Hepatocyte (in vitro differentiated cells): ENCODE data around the gene LYZL2. TPM values are rescaled to one million over a fixed set of nuclear protein-coding genes. Genes with fewer than 3 reads are reported as not detected.
"Not testable (repeated sequence)": the region's sequence is repeated elsewhere in the genome, so short reads cannot be mapped to it uniquely, and the experiment has no call there.

Source experiments
- DNase-seq: peaks from one replicate; pipeline ENCODE4 v3.0.0-alpha.2; 2016; ENCODE audit warnings: low spot score
- H2AFZ ChIP-seq: fragments of 200-600 bp; sonication (generic); 2 replicates; pipeline ENCODE4 v1.6.0; 2016; ENCODE audit warnings: antibody characterized with exemption, mild to moderate bottlenecking
- H3K27ac ChIP-seq: fragments of 200-600 bp; sonication (generic); 2 replicates; pipeline ENCODE4 v1.5.1; 2016; ENCODE audit warnings: mild to moderate bottlenecking
- H3K27me3 ChIP-seq: fragments of 200-600 bp; sonication (generic); 2 replicates; pipeline ENCODE4 v1.6.1; 2016
- H3K36me3 ChIP-seq: fragments of 200-600 bp; sonication (generic); replicated peaks from 2 replicates; pipeline ENCODE4 v1.5.1; 2016; ENCODE audit warnings: low read depth; ENCODE audit not compliant: insufficient read depth
- H3K4me1 ChIP-seq: fragments of 200-600 bp; sonication (generic); 2 replicates; pipeline ENCODE4 v1.5.1; 2016; ENCODE audit warnings: mild to moderate bottlenecking, moderate library complexity; ENCODE audit not compliant: insufficient read depth
- H3K4me2 ChIP-seq: fragments of 200-600 bp; sonication (generic); 2 replicates; pipeline ENCODE4 v1.6.0; 2016
- H3K4me3 ChIP-seq: fragments of 200-600 bp; sonication (generic); 2 replicates; pipeline ENCODE4 v1.5.1; 2016; ENCODE audit warnings: mild to moderate bottlenecking
- H3K79me2 ChIP-seq: fragments of 200-600 bp; sonication (generic); 2 replicates; pipeline ENCODE4 v1.6.0; 2017; ENCODE audit warnings: mild to moderate bottlenecking
- H3K9me2 ChIP-seq: fragments of 200-600 bp; sonication (generic); replicated peaks from 2 replicates; pipeline ENCODE4 v1.6.0; 2017; ENCODE audit warnings: mild to moderate bottlenecking; ENCODE audit not compliant: insufficient read depth
- H3K9me3 ChIP-seq: fragments of 200-600 bp; sonication (generic); 2 replicates; pipeline ENCODE4 v1.5.1; 2016; ENCODE audit warnings: low read depth, mild to moderate bottlenecking
- H4K20me1 ChIP-seq: fragments of 200-600 bp; sonication (generic); 2 replicates; pipeline ENCODE4 v1.6.0; 2016; ENCODE audit warnings: mild to moderate bottlenecking; ENCODE audit not compliant: insufficient read depth, poor library complexity, severe bottlenecking
- EZH2 ChIP-seq: fragments of 200-600 bp; sonication (generic); IDR thresholded peaks from 2 replicates; pipeline ENCODE4 v1.6.1; 2016; ENCODE audit warnings: antibody characterized with exemption, mild to moderate bottlenecking, borderline replicate concordance
- EZH2phosphoT487 ChIP-seq: fragments of 200-600 bp; sonication (generic); IDR thresholded peaks from one replicate; pipeline ENCODE4 v1.6.1; 2018; ENCODE audit warnings: antibody characterized with exemption, mild to moderate bottlenecking, low read depth, moderate library complexity; ENCODE audit not compliant: unreplicated experiment, severe bottlenecking
- WGBS: methylation state at CpG from one replicate; pipeline ENCODE4 v1.1.6; 2016; ENCODE audit warnings: low lambda C conversion rate; ENCODE audit errors: missing lambda C conversion rate; 5-methylcytosine and 5-hydroxymethylcytosine counted together
- polyA plus RNA-seq: library from polyadenylated mRNA; unstranded; fragments of >200 nt; fragmentation: Nextera tagmentation; extraction: Ambion mirVana; gene quantifications from 2 replicates; pipeline ENCODE4 v1.2.1, GENCODE V29; 2016
- total RNA-seq: library from RNA; depleted of rRNA; stranded (reverse); fragments of >200 nt; gene quantifications from 2 replicates; pipeline ENCODE4 v1.2.3, GENCODE V29; 2014
- TF ChIP-seq, protein P1 (sequence below): fragments of 200-600 bp; sonication (generic); IDR thresholded peaks from 2 replicates; pipeline ENCODE4 v1.5.1; 2016; ENCODE audit warnings: antibody characterized with exemption, mild to moderate bottlenecking; ENCODE audit not compliant: poor library complexity

Gene LYZL2
- total and polyA plus RNA-seq, 2 experiments from 2014 or later = not detected

DNA sequence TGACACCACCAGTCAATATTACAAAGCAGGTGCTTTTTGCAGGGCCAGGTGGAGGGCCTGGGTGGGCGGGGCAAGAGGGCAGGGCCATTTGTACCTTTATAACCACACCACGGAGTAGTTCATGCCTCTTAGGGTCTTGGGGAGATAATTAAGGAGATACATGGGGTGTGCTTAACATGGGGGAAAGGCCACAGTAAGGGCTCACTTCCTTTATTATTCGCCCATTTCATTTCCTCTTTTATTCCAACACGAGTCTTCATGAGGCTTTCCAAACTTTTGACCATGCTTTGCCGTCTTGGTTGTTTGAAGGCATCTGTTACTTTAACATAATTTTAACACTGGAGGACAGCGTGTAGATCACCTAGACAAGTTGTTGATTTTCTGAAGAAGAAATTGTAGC lies 33.3 kb upstream of the LYZL2 start:
- H4K20me1 ChIP-seq = no peaks in the 10 kb centered on the region
- H3K36me3 ChIP-seq = no peaks in the 10 kb centered on the region
- no peaks in the 10 kb centered on the region for H3K79me2 ChIP-seq
- TF ChIP-seq EZH2phosphoT487 = no peak
- TF ChIP-seq EZH2 = no peak
- H2AFZ ChIP-seq = no peak overlapping the region
- H3K27ac ChIP-seq = no peak overlapping the region
- H3K4me1 ChIP-seq = no peaks in the 10 kb centered on the region
- H3K4me3 ChIP-seq = no peak overlapping the region
- DNase-seq = no peak
- no peaks in the 10 kb centered on the region for H3K9me3 ChIP-seq
- no peaks in the 10 kb centered on the region for H3K9me2 ChIP-seq
- H3K4me2 ChIP-seq = no peak overlapping the region
- H3K27me3 ChIP-seq = peaks cover 4% of the 10 kb centered on the region
- WGBS = 99% methylated on average over 6 of the region's 6 CpGs

DNA sequence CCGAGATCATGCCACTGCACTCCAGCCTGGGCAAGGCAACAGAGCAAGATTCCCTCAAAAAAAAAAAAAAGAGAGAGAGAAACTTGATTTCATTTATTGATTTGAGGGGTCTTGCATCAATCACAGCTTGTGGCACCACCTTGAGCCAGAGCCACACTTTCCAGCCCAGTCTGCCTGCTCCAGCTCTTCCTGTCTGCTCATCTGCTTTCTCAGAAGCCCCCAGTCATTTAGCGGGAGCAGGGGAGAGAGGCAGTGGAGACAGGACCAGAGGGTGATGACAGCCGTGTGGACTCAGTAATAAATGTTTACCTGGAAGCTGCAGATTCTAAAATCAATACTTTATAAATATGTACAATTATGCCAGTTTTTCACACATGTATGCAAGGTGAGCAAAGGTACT lies 30.8 kb upstream of the LYZL2 start:
- 81% methylated on average over 3 of the region's 3 CpGs for WGBS

DNA sequence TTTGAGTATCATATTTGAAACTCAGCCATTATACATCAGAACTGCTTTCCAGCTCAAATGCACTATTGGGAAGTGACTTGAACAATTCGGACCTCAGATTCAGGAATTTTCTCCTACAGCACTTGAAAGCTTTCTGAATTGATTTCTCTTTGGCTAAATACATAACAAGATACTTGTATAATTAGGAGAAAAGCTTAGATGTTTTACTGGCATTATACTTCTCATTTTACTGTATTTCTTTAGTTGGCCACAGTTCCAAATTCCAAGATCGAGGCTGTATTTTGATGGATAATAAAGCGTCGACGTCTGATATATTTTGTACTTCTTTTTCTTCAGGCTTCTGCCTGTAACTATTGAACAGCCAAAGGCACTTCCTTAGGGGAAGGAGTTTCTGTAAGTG lies 26.7 kb upstream of the LYZL2 start:
- H3K36me3 ChIP-seq = no peaks in the 10 kb centered on the region
- WGBS = 62% methylated on average over 5 of the region's 5 CpGs
- H3K4me1 ChIP-seq = no peaks in the 10 kb centered on the region
- H3K27ac ChIP-seq = no peak overlapping the region
- H2AFZ ChIP-seq = no peak overlapping the region
- H3K27me3 ChIP-seq = peaks cover 10% of the 10 kb centered on the region
- no peak for DNase-seq
- TF ChIP-seq, protein P1, sequence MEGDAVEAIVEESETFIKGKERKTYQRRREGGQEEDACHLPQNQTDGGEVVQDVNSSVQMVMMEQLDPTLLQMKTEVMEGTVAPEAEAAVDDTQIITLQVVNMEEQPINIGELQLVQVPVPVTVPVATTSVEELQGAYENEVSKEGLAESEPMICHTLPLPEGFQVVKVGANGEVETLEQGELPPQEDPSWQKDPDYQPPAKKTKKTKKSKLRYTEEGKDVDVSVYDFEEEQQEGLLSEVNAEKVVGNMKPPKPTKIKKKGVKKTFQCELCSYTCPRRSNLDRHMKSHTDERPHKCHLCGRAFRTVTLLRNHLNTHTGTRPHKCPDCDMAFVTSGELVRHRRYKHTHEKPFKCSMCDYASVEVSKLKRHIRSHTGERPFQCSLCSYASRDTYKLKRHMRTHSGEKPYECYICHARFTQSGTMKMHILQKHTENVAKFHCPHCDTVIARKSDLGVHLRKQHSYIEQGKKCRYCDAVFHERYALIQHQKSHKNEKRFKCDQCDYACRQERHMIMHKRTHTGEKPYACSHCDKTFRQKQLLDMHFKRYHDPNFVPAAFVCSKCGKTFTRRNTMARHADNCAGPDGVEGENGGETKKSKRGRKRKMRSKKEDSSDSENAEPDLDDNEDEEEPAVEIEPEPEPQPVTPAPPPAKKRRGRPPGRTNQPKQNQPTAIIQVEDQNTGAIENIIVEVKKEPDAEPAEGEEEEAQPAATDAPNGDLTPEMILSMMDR = no peak
- TF ChIP-seq EZH2phosphoT487 (no peak), EZH2 (no peak)
- H3K79me2 ChIP-seq = no peaks in the 10 kb centered on the region
- H3K4me3 ChIP-seq = no peak overlapping the region
- no peaks in the 10 kb centered on the region for H4K20me1 ChIP-seq
- no peaks in the 10 kb centered on the region for H3K9me2 ChIP-seq
- H3K4me2 ChIP-seq = peak overlapping the region; percentile 12
- no peaks in the 10 kb centered on the region for H3K9me3 ChIP-seq

More for the DNA sequence above, 30.8 kb upstream of the LYZL2 start:
- H3K4me3 ChIP-seq, H3K4me2 ChIP-seq, H3K9me3 ChIP-seq, H3K27ac ChIP-seq, H3K36me3 ChIP-seq, H4K20me1 ChIP-seq, H3K27me3 ChIP-seq, DNase-seq, H3K9me2 ChIP-seq, H2AFZ ChIP-seq, H3K4me1 ChIP-seq, H3K79me2 ChIP-seq: not testable (repeated sequence)

DNA sequence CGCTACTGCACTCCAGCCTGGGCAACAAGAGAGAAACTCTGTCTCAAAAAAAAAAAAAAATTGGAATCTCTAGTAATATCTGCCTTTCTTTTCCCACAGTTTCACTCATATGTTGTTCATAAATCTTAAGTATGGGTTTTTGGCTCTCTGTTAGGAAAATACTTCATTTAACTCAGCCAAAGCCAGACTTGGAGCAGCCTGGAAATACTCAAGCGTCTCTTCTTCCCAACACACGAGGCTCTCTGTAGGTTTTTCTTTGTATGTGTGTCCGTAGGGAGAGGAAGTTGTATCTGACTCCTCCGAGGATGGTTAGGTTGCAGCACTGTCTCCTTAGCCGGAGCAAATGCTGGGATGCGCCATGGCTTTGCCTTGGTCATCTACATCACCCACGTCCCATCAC lies 25.4 kb upstream of the LYZL2 start:
- H3K9me3 ChIP-seq, H3K4me1 ChIP-seq, H3K9me2 ChIP-seq, H4K20me1 ChIP-seq, H2AFZ ChIP-seq, H3K4me2 ChIP-seq, H3K27ac ChIP-seq, H3K36me3 ChIP-seq, H3K79me2 ChIP-seq, H3K4me3 ChIP-seq, DNase-seq, H3K27me3 ChIP-seq: not testable (repeated sequence)
- WGBS = 81% methylated on average over 8 of the region's 8 CpGs

DNA sequence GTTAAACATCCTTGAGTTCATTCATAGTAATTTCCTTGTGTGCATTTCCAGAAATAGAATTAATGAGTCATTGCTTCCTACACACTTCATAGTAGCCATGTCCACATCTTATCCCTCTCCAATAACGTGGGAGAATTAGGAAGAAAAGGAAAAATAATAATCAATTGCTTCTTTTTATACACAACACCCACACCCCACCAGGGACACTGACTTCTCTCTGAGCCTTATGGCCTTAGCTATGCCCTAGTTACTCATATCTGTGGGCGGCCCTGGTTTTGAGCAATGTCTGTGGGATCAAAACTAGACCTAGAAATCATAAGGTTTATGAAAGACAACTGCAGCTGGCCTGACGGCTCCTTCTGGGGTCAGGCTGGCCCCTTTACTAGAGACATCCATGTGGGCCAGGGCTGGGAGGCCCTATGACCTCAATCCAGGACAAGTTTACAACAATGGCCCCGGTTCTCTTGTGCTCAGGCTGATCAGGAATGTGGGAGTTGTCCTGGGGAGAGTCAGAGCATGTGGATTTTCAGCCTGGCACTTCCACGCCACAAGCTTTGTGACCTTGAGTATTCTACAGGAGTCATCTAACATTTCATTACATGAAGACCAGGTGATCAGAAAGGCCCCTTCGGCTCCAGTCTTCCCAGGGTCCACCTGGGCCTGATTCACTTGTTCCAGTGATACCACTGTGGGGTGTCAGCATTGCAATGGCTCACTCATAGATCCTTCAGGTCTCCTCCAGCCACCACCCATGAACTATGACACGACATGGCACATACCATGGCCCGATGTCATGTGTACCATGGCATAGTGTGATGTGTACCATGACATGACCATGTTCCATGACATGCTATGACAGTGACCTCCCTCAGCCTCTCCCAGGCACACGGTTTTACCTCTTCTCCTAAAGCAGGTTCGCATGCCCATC lies 22.2 kb upstream of the LYZL2 start:
- not testable (repeated sequence) for H3K27ac ChIP-seq

More for the DNA sequence above, 22.2 kb upstream of the LYZL2 start:
- WGBS = 87% methylated on average over 10 of the region's 10 CpGs
- not testable (repeated sequence) for H3K4me1 ChIP-seq, H2AFZ ChIP-seq, H3K9me3 ChIP-seq, H3K36me3 ChIP-seq, H3K4me3 ChIP-seq, H4K20me1 ChIP-seq, H3K79me2 ChIP-seq, DNase-seq, H3K9me2 ChIP-seq, H3K27me3 ChIP-seq, H3K4me2 ChIP-seq
